ENCODE results near the gene AHSA1.

- TF ChIP-seq FOXP2 (optimal IDR thresholded peaks at IDR 0.05; ENCODE audit: borderline replicate concordance, extremely low read depth, extremely low read length, insufficient read depth), result no peak
- no peak for TF ChIP-seq POLR2AphosphoS5 (IDR thresholded peaks at IDR 0.05; ENCODE audit: low read depth, low read length)
- TF ChIP-seq TAF1 (IDR thresholded peaks at IDR 0.05; ENCODE audit: borderline replicate concordance, insufficient read depth, low read length), result no peak
- TF ChIP-seq SIN3A (IDR thresholded peaks at IDR 0.05; ENCODE audit: borderline replicate concordance, insufficient read depth, low read length), result no peak
Measured at GRCh38 chr14:77505031-77505430, 47.1 kb downstream of the AHSA1 start.
